T-helper 2 cell treated with Interferon-gamma antibody and Interleukin-4, amounts not matched to agents 100 ng/mL and 5 ng/mL, for 36 hours (primary cell): ENCODE measurements around the gene UGT1A9. TPM values are rescaled to one million over a fixed set of nuclear protein-coding genes. Genes with fewer than 3 reads are reported as not detected.

ENCODE experiments used
- intact Hi-C: fragments of 100-400 bp; cut with micrococcal nuclease; formaldehyde crosslinking; loops from one replicate; pipeline ENCODE4 v1.15.1; 2023
- total RNA-seq: library from RNA; stranded (reverse); gene quantifications from 2 replicates; pipeline ENCODE4 v1.2.3, GENCODE V29; 2022

UGT1A9 gene
- total RNA-seq, 1 donor from 2014 or later, result not detected

DNA sequence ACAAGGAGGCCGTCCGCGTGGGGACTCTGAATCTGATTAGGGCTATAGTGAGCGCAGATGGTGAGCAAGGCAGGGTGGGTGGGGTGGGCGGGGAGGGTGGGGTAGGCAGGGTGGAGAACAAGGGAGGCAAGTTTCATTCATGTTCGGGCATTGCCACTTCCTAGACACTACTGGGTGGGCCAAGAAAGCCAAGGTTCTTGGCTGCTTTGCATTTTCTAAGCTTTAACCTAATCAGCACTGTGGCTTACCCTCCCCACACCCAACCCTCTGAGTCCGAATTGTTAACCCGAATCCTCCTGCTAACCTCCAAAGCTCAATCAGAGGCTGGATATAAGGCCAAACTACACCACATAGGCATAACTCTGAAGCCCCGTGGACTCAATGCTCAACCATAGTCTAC is 124.6 kb downstream of the UGT1A9 start:
- intact Hi-C loops, result no loop called here

DNA sequence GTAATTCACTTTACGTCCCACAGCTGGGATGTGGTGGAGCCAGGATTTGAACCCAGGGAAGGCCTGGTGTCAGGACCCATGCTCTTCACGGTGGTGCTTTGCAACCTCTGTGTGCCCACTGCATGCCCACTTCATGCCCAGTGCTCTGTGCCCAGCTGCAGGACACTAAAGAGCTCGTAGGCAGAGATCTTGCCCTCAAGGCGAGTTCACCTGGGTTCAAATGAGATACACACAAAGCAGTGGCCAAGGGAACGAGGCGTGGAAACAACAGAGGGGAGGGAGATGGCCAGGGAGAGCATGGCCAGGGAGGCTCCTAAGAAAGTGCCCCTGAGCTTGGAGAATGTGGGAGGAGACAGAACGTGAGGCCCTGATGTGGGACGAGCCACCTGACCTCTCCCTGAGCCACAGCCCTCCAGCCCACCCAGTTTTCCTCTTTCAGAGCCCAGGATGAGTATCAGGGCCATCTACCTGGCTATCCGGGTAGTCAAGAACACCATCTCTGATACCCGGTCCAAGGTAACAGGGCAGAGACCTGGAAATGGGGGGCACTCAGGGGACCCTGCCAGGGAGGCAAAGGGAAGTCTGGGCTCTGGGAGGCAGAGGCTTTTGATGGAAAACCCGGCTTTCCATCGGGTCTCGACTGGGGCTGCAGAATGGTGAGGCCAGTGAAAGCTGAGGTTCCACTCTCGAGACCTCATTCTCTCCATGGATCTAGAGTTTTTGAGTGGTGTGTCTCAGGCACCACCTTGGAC is 126.8 kb downstream of the UGT1A9 start:
- intact Hi-C loops, result no loop called here

DNA sequence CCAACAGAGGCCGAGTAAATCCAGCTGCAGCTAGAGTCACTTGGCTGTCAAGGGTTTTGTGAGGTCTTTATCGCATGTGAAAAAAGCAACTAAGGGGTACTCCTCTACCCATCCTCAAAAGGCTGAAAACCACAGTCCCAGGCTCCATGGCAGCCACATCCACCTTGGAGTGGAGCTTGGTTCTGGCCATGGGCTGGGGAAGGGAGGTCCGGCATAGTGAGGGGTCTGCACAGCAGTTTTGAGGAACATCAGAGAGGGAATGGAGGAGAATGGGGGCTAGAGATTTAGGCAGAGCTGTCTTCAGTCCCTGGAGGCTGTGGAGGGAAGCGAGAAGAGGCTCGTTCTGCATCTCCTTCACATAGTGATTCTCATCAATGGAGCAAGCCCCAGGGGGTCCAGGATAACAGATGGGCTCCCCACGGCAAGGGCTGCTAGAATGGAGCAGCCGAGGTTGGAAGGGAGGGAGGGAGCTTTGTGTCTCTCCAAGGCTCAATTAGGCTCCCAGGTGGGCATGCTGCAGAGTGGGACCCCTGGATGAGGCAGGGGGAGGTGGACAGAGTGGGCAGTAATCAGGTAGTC is 127.5 kb downstream of the UGT1A9 start:
- intact Hi-C loops, result no loop called here

DNA sequence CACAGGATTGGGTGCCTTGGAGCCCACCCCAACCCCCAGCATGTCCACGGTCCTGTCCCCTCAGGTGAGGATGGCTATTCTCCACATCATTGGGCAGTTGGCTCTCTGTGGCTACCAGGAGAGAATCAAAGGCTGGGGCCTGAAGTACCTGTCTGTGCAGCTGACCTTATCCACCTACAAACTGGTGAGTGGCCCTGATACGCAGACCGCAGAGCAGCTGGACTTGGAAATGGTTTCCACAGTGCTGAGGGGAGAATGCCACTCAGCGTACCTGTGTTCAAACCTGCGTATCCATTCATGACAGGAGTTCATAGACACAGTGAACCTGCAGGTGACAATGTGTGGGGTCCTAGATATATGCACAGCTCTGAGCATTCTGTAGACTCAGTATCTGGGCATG is 128.0 kb downstream of the UGT1A9 start:
- intact Hi-C loops, result no loop called here

DNA sequence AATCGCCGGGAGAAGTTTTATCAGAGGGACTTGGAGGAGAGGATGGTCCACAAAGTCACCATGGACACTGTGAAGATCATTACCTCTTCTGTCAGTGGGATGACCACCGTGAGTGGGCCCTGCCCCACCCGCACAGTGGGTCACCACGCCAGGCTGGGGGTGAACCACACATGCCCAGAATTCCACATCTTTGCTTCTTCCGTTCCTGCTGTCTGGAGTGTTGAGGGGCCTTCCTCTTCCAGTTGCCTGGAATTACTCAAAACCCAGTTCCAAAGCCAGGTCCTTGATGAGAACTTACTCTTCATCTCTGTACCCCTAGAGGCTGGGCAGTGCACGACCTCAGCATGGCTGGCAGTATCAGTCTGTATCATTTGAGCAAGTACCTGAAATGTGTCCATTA is 128.5 kb downstream of the UGT1A9 start:
- intact Hi-C loops, result no loop called here

DNA sequence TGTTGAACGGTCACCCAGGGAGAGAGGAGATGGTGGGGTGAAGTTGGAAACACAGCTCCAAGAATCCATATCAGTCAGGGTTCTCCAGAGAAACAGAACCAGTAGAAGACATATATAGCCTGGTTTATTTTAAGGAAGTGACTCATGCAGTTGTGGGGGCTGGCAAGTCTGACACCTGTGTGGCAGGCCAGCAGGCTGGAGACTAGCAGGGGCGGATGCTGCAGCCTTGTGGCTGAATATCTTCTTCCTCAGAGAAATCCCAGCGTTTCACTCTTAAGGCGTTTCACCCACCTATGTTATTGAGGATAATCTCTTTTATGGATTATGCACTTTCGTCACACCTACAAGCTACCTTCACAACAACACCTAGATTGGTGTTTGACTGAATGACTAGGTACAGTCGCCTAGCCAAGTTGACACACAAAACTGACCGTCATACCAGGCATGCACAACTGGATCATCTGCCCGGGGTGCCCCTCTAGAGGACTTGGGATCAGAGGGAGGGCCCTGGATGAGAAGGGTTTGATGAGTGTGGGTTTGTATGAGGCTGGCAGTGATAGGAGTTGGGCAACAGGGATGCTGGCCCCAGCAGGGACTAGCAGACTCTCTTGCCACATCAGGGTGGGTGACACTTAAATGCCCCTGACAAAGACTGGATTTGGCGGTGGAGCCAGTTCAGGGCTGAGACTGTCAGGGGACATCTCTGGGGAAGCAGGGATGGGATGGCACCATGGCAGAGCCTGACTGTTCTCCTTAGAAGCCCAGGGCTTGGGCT is 129.8 kb downstream of the UGT1A9 start:
- intact Hi-C loops, result no loop called here

DNA sequence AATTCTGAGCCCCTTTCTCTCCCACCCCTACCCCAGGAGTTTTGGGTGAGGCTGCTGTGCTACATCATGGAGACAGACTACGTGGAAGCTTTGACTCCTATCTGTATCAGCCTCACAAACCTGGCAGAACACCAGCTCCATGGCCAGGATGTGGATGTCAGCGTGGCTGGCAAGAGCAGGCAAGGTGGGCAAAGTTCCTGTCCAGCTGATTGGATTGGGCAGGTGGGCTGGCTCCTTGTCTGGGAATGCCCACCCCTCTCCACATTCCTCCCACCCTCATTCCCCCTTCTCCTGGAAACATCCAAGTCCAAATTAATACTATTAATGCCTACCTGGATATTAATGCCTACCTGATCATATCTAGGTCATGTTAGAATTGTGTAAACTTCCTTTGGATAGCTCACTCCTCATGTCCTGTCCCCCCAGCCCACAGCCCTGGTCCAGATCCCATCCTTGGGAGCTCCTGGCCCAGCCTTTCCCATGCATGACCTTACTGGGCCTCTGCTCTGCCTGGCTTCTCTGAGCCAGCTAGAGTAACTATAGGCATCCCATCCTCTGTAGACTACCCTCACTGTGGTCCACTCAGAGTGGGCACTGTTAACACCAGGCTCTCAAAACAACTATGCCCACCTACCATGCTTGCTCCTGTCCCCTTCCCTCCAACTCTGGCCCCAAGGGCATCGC is 130.6 kb downstream of the UGT1A9 start:
- intact Hi-C loops, result no loop called here

DNA sequence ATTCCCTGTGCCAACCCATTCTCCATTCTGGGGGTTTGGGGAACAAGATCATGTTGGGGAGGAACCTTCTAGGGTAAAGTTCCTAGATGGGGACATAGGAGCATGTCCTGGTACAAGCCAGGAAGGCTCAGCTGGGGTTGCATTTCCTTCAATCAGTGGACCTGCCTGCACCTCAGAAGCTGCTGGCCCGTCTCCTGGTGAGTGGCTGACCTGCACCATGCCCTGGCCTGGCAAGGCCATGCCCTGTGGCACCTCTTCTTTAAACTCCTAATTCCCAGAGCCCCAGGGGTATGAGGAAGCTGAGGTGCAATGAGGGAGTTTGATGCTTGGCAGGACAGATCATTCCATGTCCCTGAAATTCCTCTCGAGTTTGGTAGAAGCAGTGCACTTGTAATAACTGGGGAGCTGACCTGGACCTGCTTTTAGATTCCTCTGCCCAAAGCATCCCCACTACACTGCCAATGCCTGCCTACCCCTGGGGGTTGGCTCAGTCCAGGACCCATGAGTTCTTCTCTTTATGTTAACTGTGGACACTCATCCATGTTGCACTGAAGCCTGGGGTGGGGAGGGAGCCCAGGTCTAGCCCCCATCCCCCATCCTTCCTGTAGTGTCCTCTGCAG is 131.7 kb downstream of the UGT1A9 start:
- intact Hi-C loops, result no loop called here

DNA sequence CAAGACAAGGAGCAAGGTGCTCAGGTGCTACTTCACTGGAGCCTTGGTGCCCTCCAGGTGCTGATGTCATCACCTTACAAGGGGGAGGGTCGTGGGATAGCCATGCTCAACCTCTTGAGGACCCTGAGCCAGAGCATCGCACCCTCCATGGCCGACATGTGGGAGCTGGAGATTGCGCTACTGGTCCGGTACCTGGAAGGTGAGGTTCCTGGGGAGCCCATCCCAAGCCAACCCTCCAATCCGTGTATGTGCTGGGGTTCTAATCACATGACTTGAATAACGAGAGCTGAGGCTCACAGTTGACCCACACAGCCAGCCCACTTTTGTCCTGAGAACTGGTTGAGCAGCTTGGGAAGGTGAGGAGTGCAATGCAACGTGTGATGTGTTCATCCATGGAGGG is 132.3 kb downstream of the UGT1A9 start:
- intact Hi-C loops, result no loop called here

DNA sequence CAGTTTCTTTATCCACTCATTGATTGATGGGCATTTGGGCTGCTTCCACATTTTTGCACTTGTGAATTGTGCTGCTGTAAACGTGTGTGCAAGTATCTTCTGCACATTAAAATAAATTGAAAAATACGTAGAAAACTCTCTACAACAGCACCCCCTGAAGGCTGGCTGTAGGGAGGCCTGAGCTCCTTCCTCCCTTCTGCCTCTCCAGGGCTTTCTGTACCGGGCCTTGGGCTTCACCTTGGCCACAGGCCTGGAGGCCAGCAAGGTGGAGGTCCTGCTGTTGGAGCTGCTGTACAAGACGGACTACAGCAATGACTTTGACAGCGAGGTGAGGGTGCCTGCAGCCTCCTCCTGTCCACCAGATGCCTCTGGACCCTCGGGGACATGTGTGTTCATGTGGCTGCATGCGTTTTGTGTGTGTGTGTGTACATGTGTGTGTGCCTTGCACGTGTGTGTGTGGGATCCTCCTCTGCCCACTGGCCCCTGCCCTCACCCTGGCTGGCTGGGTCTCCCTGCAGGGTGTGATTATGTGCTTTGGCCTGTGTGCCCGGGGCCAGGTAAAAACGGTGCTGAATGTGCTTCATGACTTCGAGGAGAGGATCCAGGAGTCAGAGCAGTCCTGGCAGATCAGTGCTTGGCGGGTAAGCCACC is 135.6 kb downstream of the UGT1A9 start:
- intact Hi-C loops, result no loop called here

DNA sequence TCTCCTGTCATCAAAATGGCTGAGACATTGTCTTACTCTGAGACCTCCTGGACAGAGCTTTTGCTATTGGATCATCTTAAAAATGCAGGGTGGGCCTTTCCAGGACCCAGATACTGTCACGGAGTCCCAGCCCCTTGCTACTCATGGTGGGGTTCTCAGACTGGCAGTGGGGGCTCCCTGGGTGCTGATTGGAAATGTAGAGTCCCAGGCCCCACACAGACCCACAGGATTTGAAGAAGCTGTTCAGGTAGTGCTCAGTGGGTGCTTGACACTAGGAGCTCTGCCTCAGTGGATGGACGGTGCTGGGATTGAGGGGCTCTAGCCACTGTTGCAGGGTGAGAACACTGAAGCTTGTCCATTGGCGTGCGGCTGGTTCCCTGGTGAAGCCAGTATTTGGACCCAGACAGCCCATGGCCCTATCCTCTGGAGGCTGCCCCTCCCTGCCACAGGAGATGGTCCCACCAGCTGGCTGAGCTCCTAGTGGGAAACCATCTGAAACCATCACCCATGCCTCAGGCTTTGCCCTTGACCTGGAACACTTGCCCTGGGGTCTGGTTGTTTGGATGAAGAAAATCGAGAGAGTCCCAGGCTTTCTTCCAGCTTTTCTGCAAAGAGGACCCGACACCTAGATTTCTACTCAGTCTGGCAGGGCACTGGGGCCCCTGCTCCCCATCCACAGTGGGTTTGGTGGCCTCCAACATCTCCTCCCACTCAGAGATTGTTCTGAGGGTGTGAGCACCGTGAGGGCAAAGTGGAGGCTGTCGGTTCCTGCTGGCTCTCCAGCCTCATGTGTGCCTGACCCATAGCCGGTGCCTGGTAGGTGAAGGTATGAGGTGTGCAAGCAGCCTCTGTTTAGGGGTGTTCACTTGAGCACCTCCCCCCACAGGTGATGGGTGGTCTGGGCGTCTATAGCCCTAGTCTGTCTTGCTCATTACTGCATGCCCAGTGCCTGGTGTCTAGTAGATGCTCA is 136.6 kb downstream of the UGT1A9 start:
- intact Hi-C loops, result no loop called here

DNA sequence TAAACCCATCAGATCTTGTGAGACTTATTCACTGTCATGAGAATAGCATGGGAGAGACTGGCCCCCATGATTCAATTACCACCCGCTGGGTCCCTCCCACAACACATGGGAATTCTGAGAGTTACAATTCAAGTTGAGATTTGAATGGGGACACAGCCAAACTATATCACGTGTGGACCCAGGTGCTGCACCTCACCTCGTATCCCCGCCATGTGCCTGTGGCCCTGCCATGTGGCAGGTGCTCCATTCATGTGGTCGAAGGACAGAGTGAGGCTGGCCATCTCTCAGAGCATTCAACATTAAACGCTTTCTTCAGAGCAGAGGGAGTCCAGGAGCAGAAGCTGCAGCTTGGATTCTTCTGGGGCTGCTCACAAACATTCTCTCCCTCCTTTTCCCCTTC is 138.7 kb downstream of the UGT1A9 start:
- intact Hi-C loops, result no loop called here

DNA sequence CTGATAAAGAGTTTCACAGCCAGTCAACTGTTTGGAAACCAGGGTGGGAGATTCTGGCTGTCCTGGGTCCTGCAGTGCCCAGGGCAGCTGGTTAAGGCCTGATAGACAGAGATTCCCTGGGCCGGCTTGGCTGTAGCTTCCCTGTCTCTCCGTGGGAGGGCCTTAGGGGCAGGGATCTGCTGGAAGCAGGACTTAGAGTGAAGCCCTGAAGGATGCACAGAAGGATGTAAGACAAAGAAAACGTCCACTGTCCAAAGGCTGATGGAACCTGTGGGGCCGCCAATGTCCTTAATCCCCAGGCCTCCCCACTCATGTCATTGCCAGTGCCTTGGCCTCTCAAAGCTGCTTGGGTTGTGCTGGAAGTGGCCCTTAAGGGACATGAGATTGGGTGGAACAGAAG is 139.4 kb downstream of the UGT1A9 start:
- intact Hi-C loops, result no loop called here

DNA sequence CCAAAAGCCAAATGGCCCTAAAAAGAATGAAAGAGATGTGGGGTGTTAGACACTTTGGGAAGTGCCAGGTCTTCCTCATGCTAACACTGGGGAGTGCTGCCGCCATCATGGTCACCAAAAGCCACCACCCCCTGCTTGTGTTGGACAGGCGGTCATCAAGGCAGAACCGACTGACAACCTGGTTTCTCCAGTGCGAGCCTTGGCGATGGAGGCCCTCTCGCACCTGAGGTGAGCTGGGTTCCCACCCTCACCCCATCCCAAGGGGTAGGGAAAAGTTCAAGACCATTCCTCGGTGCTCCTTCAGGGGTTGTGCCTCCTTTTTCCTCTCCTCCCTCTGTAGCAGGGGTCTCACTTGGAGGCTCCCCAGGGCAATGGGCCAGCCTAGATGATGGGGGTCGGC is 140.0 kb downstream of the UGT1A9 start:
- intact Hi-C loops, result no loop called here

DNA sequence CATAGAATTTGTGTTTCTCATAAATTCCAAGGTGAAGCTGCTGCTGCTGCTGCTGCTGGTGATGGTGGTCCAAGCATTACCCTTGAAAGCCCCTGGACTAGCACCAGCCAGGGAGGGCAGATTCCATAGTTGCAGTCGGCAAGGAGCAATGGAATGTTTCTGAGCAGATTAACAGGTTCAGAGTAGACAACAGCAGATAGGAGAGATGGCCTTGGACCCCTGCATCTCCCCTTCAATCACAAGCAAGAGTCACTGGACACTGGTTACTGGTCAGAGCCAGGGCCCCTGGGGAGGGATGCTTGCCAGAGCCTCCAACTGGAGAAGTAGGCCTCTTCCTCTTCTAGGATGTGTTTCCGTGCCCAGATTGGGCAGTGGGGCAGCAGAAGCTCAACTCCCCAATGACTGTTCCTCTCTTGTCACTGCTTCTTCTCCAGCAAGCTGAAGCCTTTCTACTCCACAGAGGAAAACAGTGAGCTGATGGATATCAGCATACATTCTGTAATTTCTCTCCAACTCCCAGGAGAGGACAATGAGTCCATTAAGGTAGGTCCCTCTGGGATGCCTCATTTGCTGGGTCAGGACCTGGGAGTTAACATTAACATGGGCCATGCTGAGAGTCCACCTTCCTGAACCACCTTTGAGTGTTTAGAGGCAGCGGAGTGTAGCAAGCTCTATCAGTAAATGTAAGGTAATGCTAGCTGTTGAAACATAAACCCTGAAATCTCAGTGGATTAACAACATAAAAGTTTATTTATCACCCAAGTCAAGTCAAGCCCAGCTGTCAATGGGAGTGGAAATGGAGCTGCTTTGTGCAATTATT is 141.7 kb downstream of the UGT1A9 start:
- intact Hi-C loops, result no loop called here

DNA sequence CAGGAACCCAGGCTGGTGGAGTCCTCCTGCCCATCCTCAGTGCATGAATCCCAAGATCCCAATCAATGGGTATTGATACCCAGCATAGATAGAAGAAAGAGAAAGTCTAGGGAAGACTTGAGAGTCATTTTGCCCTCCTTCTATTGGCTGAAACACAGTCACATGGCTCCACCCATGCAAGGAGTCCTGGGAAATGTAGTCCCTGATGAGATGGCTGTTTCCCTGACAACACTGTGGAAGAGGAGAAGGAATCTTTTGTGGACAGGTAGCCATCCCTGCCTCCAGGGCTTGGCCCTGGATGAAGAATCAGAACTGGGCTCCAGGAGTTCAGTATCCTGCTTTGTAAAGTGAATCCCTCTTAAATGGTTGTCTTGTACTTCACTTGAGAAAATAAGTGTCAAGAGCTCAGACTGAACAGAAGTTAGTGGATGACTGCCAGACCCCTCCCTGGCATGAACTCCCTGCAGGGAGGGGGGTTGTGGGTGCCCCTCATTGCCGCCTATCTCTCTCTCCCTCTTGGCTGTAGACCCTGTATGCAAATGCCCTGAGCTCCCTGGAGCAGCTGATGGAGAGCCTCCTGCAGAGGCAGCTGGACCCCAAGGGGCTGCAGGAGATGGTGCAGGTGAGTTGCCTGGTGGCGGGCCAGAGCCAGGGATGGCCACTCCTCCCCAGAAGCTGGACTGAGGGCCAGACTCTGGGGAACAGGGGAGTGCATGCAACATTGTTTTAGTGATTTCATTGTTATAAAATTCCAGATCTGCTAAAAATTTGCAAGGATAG is 142.5 kb downstream of the UGT1A9 start:
- intact Hi-C loops, result no loop called here

DNA sequence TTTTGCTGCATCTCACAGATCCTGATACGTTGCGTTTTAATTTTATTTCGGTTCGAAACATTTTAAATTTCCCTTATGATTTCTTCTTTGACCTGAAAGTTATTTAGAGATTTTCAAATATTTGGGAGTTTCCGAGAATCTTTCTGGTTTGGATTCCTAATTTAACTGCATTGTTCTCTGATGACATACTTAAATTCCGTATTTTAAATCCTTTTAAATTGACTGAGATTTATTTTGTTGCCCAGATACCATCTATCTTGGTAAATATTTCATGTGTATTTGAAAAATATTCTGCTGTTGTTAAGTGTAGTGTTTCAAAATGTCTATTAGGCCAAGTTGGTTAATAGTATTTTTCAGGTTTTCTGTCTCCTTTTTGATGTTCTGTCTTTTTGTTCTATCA is 144.2 kb downstream of the UGT1A9 start:
- intact Hi-C loops, result no loop called here

DNA sequence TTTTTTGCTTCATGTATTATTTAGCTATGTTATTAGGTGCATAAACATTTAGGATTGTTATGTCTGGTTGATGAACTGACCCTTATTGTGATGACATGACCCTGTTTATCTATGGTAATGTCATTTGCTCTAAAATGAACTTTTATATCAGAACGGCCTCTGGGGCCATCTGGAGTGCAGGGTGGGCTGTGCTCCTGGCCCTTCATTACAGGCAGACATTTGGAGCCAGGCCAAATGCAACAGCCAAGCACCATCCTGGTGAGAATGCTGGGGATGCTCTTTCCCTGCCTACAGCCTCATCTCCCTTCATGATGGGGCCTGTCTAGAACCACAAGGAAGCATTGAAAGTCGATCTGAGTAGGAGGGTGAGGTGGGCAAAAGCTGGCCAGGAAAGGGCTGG is 144.6 kb downstream of the UGT1A9 start:
- intact Hi-C loops, result no loop called here
